K562 treated with DMSO at 1 percent for 24 hours (cell line): ENCODE results near the gene GNAS-AS1. TPM values are rescaled to one million over a fixed set of nuclear protein-coding genes. Genes with fewer than 3 reads are reported as not detected.

Experiments used
- total RNA-seq: library from RNA; unstranded; fragments of 300-600 nt; gene quantifications from 2 replicates; pipeline ENCODE4 v1.2.3, GENCODE V29; 2022; ENCODE audit warnings: low read depth; ENCODE audit not compliant: insufficient read depth

The GNAS-AS1 gene
- 0.66 and 0.89 TPM in 2 replicates for total RNA-seq

GRCh38 chr20:58850693-58851174, at the start of gene GNAS-AS1:
Gene GNAS-AS1 (minus strand): TSS chr20:58850902.

GRCh38 chr20:58852543-58853271, 2.0 kb upstream of the GNAS-AS1 start, which contains the start of gene GNAS:
Gene GNAS (plus strand): TSS chr20:58852716.

Other genes with a start within 250 kb of the GNAS-AS1 start
- 31.8 and 32.6 TPM in 2 replicates for gene STX16, start 199.6 kb downstream of the GNAS-AS1 start, total RNA-seq
- 1.1 and 2.9 TPM in 2 replicates for gene NPEPL1, start 158.1 kb downstream of the GNAS-AS1 start, total RNA-seq
- 658 and 711 TPM in 2 replicates for gene GNAS, start 1.8 kb upstream of the GNAS-AS1 start, total RNA-seq
- 65.6 and 67.4 TPM in 2 replicates for gene NELFCD, start 130.4 kb upstream of the GNAS-AS1 start, total RNA-seq
- gene CTSZ, start 156.4 kb upstream of the GNAS-AS1 start, total RNA-seq, result 128 and 138 TPM in 2 replicates
- 0.36 TPM in 1 of 2 replicates, not detected in the other for gene TUBB1, start 168.5 kb upstream of the GNAS-AS1 start, total RNA-seq
- gene ATP5F1E, start 181.4 kb upstream of the GNAS-AS1 start, total RNA-seq, result 18.9 and 21.6 TPM in 2 replicates
- 24.0 and 24.7 TPM in 2 replicates for gene PRELID3B, start 191.9 kb upstream of the GNAS-AS1 start, total RNA-seq